H9 (cell line): Measurements from ENCODE around the gene MYO7A. TPM values are rescaled to one million over a fixed set of nuclear protein-coding genes. Genes with fewer than 3 reads are reported as not detected.

Source experiments
- DNase-seq: peaks from one replicate; pipeline ENCODE4 v3.0.0-alpha.2; 2017
- H2AFZ ChIP-seq: one replicate; pipeline ENCODE4 v1.6.1; 2013; ENCODE audit warnings: mild to moderate bottlenecking, low read length, control low read depth, moderate library complexity
- H2AK5ac ChIP-seq: 2 replicates; pipeline ENCODE4 v1.6.1; 2013; ENCODE audit warnings: low read length, control low read depth, mixed read lengths; ENCODE audit not compliant: insufficient read length
- H2BK120ac ChIP-seq: one replicate; pipeline ENCODE4 v1.6.1; 2013; ENCODE audit warnings: low read depth, mild to moderate bottlenecking, low read length, control low read depth, inconsistent platforms; ENCODE audit not compliant: poor library complexity, severe bottlenecking
- H2BK12ac ChIP-seq: 2 replicates; pipeline ENCODE4 v1.6.1; 2013; ENCODE audit warnings: low read length, control low read depth, mixed read lengths, low read depth; ENCODE audit not compliant: insufficient read length
- H2BK15ac ChIP-seq: 2 replicates; pipeline ENCODE4 v1.6.1; 2013; ENCODE audit warnings: low read depth, low read length, control low read depth
- H2BK20ac ChIP-seq: one replicate; pipeline ENCODE4 v1.6.1; 2013; ENCODE audit warnings: low read depth, mild to moderate bottlenecking, low read length, control low read depth, inconsistent platforms; ENCODE audit not compliant: poor library complexity, severe bottlenecking
- H2BK5ac ChIP-seq: 2 replicates; pipeline ENCODE4 v1.6.1; 2013; ENCODE audit warnings: low read length, control low read depth, mixed read lengths; ENCODE audit not compliant: insufficient read length
- H3K14ac ChIP-seq: 2 replicates; pipeline ENCODE4 v1.6.1; 2013; ENCODE audit warnings: low read length, control low read depth; ENCODE audit not compliant: insufficient read depth
- H3K18ac ChIP-seq: 2 replicates; pipeline ENCODE4 v1.6.1; 2013; ENCODE audit warnings: low read depth, mild to moderate bottlenecking, mixed read lengths, low read length, control low read depth; ENCODE audit not compliant: insufficient read length
- H3K23ac ChIP-seq: 2 replicates; pipeline ENCODE4 v1.6.1; 2013; ENCODE audit warnings: low read length, control low read depth, mixed read lengths, low read depth; ENCODE audit not compliant: insufficient read length
- H3K23me2 ChIP-seq: 2 replicates; pipeline ENCODE4 v1.6.1; 2013; ENCODE audit warnings: low read depth, mild to moderate bottlenecking, mixed read lengths, low read length, control low read depth; ENCODE audit not compliant: insufficient read length, poor library complexity, severe bottlenecking
- H3K27ac ChIP-seq: 2 replicates; pipeline ENCODE4 v1.5.1; 2013; ENCODE audit warnings: low read length, control low read depth, mixed read lengths, low read depth; ENCODE audit not compliant: insufficient read length
- H3K27me3 ChIP-seq: 2 replicates; pipeline ENCODE4 v1.6.1; 2013; ENCODE audit warnings: low read length, control low read depth, inconsistent platforms; ENCODE audit not compliant: insufficient read depth
- H3K4ac ChIP-seq: 2 replicates; pipeline ENCODE4 v1.6.1; 2013; ENCODE audit warnings: low read depth, mild to moderate bottlenecking, control low read depth, inconsistent platforms, low read length, moderate library complexity
- H3K4me1 ChIP-seq: 2 replicates; pipeline ENCODE4 v1.6.1; 2013; ENCODE audit warnings: low read length, control low read depth, inconsistent platforms; ENCODE audit not compliant: insufficient read depth
- H3K4me2 ChIP-seq: 2 replicates; pipeline ENCODE4 v1.6.1; 2013; ENCODE audit warnings: low read length, control low read depth, mixed read lengths; ENCODE audit not compliant: insufficient read length, insufficient read depth
- H3K56ac ChIP-seq: 2 replicates; pipeline ENCODE4 v1.6.1; 2013; ENCODE audit warnings: low read depth, mild to moderate bottlenecking, mixed read lengths, low read length, control low read depth; ENCODE audit not compliant: insufficient read length
- H3K79me1 ChIP-seq: 2 replicates; pipeline ENCODE4 v1.6.1; 2013; ENCODE audit warnings: low read depth, mild to moderate bottlenecking, moderate library complexity, low read length, control low read depth, inconsistent platforms; ENCODE audit not compliant: insufficient read depth, poor library complexity, severe bottlenecking
- H3K79me2 ChIP-seq: 2 replicates; pipeline ENCODE4 v1.6.1; 2013; ENCODE audit warnings: low read length, control low read depth, inconsistent platforms; ENCODE audit not compliant: insufficient read depth
- H3K9ac ChIP-seq: 2 replicates; pipeline ENCODE4 v1.6.1; 2013; ENCODE audit warnings: low read length, control low read depth, mixed read lengths; ENCODE audit not compliant: insufficient read length; ENCODE audit errors: extremely low read depth
- H3K9me3 ChIP-seq: one replicate; pipeline ENCODE4 v1.6.1; 2013; ENCODE audit warnings: low read depth, low read length, inconsistent platforms; ENCODE audit not compliant: control insufficient read depth
- H3T11ph ChIP-seq: one replicate; pipeline ENCODE4 v1.6.1; 2013; ENCODE audit warnings: mild to moderate bottlenecking, low read length, control low read depth, inconsistent platforms
- H4K20me1 ChIP-seq: one replicate; pipeline ENCODE4 v1.6.1; 2013; ENCODE audit not compliant: control insufficient read depth, insufficient read length, insufficient read depth
- H4K5ac ChIP-seq: 2 replicates; pipeline ENCODE4 v1.6.1; 2013; ENCODE audit warnings: low read depth, mild to moderate bottlenecking, mixed read lengths, low read length, control low read depth; ENCODE audit not compliant: insufficient read length
- H4K8ac ChIP-seq: replicated peaks from 2 replicates; pipeline ENCODE4 v1.6.1; 2013; ENCODE audit warnings: low read length, control low read depth, mixed read lengths, low read depth; ENCODE audit not compliant: insufficient read length
- H4K91ac ChIP-seq: 2 replicates; pipeline ENCODE4 v1.6.1; 2013; ENCODE audit warnings: low read depth, mild to moderate bottlenecking, moderate library complexity, mixed read lengths, low read length, control low read depth; ENCODE audit not compliant: insufficient read length
- H3K27ac Mint-ChIP-seq, 3 experiments: 2 replicates in 2 of 3; 3 replicates in 1 of 3; pipeline ENCODE4 v1.8.0; 2020 to 2021; ENCODE audit warnings: mixed read lengths in 3 of 3, mild to moderate bottlenecking in 1 of 3, moderate library complexity in 1 of 3
- H3K27me3 Mint-ChIP-seq: 2 replicates; pipeline ENCODE4 v1.8.0; 2021; ENCODE audit warnings: low read depth, mild to moderate bottlenecking, moderate library complexity, mixed read lengths
- H3K36me3 Mint-ChIP-seq, 3 experiments: 2 replicates in 2 of 3; 3 replicates in 1 of 3; pipeline ENCODE4 v1.8.0; 2020 to 2021; ENCODE audit warnings: low read depth in 3 of 3, mixed read lengths in 3 of 3; ENCODE audit not compliant: insufficient read depth in 1 of 3
- H3K4me1 Mint-ChIP-seq, 2 experiments: 2 replicates each; pipeline ENCODE4 v1.8.0; 2020; ENCODE audit warnings: mixed read lengths in 2 of 2
- H3K4me3 Mint-ChIP-seq, 2 experiments: 2 replicates in 1 of 2; 3 replicates in 1 of 2; pipeline ENCODE4 v1.8.0; 2020 to 2021; ENCODE audit warnings: mild to moderate bottlenecking in 2 of 2, mixed read lengths in 2 of 2, moderate library complexity in 1 of 2
- H3K9me3 Mint-ChIP-seq, 2 experiments: 2 replicates in 1 of 2; 3 replicates in 1 of 2; pipeline ENCODE4 v1.8.0; 2020; ENCODE audit warnings: mild to moderate bottlenecking in 2 of 2, mixed read lengths in 2 of 2, moderate library complexity in 1 of 2
- CTCF ChIP-seq: fragments of 200-600 bp; sonication (generic); conservative IDR thresholded peaks from 3 replicates; pipeline ENCODE4 v1.8.0; 2021; ENCODE audit warnings: antibody characterized with exemption, mild to moderate bottlenecking
- WGBS: extraction: QIAGEN DNeasy Blood & Tissue Kit; methylation state at CpG from one replicate; pipeline ENCODE4 v1.1.7; 2013; ENCODE audit warnings: missing lambda C conversion rate, low lambda C conversion rate, mixed read lengths; ENCODE audit not compliant: insufficient read length; ENCODE audit errors: extremely low coverage; 5-methylcytosine and 5-hydroxymethylcytosine counted together
- total RNA-seq: library from RNA; stranded (reverse); gene quantifications from 2 replicates; pipeline ENCODE4 v1.2.1, GENCODE V29; 2021

The MYO7A gene
- total RNA-seq, 1 experiment from 2014 or later: 1.6 TPM

GRCh38 chr11:77108436-77108835 lies 19.6 kb upstream of the MYO7A start:
- Histone ChIP-seq H3K27me3 (no peaks in the 10 kb centered on the region), H4K20me1 (no peaks in the 10 kb centered on the region), H3T11ph (no peak overlapping the region), H3K9ac (no peak overlapping the region), H3K18ac (no peak overlapping the region), H4K5ac (no peak overlapping the region), H3K79me2 (no peaks in the 10 kb centered on the region), H3K23me2 (no peaks in the 10 kb centered on the region), H2AFZ (no peak overlapping the region), H3K56ac (no peak overlapping the region), H3K9me3 (no peaks in the 10 kb centered on the region), H3K4me2 (no peak overlapping the region), H3K27ac (no peak overlapping the region), H3K4me1 (no peaks in the 10 kb centered on the region), H2BK5ac (no peak overlapping the region), H2BK20ac (no peak overlapping the region), H3K23ac (no peak overlapping the region), H2BK15ac (no peak overlapping the region), H4K8ac (no peak overlapping the region), H2BK120ac (no peak overlapping the region), H3K4ac (no peak overlapping the region), H3K14ac (no peak overlapping the region), H2AK5ac (no peak overlapping the region), H4K91ac (no peak overlapping the region), H2BK12ac (no peak overlapping the region), H3K79me1 (no peaks in the 10 kb centered on the region)
- peaks cover 0 to under 1% (median 0%) of the 10 kb centered on the region in 3 experiments; a peak in 1 of 7 replicates for H3K36me3 Mint-ChIP-seq
- H3K27me3 Mint-ChIP-seq: peaks cover 2% of the 10 kb centered on the region; the same call in 1 of the 2 replicates
- no peak for DNase-seq
- no peak for TF ChIP-seq CTCF
- no CpG with 5 or more reads among the region's 9 CpGs for WGBS
- H3K4me3 Mint-ChIP-seq: no peak overlapping the region
- no peak overlapping the region for H3K27ac Mint-ChIP-seq
- no peaks in the 10 kb centered on the region for H3K9me3 Mint-ChIP-seq
- H3K4me1 Mint-ChIP-seq: peaks cover 4% of the 10 kb centered on the region in 2 experiments
